HG03097 (cell line): Measurements from ENCODE around the gene PCDHGB3.
"Not testable (repeated sequence)": the region's sequence is repeated elsewhere in the genome, so short reads cannot be mapped to it uniquely, and the experiment has no call there.

Experiments used
- ATAC-seq: cut with Tn5 transposase; IDR thresholded peaks from one replicate; pipeline ENCODE4 v1.9.1; 2021; ENCODE audit not compliant: unreplicated experiment, low FRiP score

Gene PCDHGB3

DNA sequence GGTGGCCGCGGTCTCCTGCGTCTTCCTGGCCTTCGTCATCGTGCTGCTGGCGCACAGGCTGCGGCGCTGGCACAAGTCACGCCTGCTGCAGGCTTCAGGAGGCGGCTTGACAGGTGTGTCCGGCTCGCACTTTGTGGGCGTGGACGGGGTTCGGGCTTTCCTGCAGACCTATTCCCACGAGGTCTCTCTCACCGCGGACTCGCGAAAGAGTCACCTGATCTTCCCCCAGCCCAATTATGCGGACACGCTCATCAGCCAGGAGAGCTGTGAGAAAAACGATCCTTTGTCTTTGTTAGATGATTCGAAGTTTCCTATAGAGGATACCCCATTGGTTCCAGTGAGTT is 45.2 kb downstream of the PCDHGB3 start:
- ATAC-seq = not testable (repeated sequence)

DNA sequence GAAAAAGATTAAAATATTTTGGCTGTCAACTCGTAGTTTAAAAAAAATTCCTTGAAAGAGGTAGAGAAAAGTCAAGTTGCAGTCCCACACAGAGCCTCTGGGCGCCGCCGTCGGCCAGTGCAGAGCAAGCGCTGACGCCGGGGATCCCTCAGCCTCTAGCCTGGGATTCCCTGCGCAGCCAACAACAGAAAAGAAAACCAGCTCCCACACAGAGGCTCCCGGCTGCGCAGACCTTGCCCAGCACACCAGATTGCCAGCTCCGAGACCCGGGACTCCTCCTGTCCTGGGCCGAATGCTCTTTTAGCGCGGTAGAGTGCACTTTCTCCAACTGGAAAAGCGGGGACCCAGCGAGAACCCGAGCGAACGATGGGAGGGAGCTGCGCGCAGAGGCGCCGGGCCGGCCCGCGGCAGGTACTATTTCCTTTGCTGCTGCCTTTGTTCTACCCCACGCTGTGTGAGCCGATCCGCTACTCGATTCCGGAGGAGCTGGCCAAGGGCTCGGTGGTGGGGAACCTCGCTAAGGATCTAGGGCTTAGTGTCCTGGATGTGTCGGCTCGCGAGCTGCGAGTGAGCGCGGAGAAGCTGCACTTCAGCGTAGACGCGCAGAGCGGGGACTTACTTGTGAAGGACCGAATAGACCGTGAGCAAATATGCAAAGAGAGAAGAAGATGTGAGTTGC is 47.6 kb downstream of the PCDHGB3 start, which contains the start of gene PCDHGB7:
TSS of gene PCDHGB7 (plus strand) at position 184 of the 679 bp plus-strand sequence. CDS start at position 367, 183 bp downstream.
- ATAC-seq = peak; percentile 70

DNA sequence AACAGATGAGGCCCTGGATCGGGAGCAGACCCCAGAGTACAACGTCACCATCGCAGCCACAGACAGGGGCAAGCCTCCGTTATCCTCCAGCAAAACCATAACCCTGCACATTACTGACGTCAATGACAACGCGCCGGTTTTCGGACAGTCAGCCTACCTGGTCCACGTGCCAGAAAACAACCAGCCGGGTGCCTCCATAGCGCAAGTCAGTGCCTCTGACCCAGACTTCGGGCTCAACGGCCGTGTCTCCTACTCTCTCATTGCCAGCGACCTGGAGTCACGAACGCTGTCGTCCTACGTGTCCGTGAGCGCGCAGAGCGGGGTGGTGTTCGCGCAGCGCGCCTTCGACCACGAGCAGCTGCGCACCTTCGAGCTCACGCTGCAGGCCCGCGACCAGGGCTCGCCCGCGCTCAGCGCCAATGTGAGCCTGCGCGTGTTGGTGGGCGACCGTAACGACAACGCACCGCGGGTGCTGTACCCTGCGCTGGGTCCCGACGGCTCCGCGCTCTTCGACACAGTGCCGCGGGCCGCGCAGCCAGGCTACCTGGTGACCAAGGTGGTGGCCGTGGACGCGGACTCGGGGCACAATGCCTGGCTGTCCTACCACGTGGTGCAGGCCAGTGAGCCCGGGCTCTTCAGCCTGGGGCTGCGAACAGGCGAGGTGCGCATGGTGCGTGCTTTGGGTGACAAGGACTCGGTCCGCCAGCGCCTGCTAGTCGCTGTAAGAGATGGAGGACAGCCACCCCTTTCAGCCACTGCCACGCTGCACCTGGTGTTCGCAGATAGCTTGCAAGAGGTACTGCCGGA is 49.2 kb downstream of the PCDHGB3 start:
- no peak for ATAC-seq

DNA sequence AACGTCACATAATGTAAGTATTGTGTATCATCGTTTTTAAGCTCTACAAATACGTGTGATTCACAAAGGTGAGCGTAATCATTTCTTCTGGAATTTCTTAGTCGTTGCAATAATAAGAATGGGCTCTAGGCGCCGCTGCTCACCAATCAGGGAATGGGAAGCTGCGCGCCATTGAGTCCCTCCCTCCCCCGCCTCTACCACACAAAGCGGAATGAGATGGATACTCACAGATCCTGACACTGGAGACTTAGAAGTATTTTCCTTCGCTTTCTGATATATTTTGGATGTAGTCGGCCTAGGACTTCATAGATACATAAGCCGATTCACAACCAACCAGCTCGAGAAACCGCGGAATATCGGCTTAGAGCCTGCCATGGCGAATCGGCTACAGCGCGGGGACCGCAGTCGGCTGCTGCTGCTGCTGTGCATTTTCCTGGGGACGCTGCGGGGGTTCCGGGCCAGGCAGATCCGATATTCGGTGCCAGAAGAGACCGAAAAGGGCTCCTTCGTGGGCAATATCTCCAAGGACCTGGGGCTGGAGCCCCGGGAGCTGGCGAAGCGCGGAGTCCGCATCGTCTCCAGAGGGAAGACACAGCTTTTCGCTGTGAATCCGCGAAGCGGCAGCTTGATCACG is 50.9 kb downstream of the PCDHGB3 start, which contains the start of gene PCDHGA11:
TSS of gene PCDHGA11 (plus strand) at position 197 of the 634 bp plus-strand sequence. CDS start at position 374, 177 bp downstream.
- no peak for ATAC-seq

DNA sequence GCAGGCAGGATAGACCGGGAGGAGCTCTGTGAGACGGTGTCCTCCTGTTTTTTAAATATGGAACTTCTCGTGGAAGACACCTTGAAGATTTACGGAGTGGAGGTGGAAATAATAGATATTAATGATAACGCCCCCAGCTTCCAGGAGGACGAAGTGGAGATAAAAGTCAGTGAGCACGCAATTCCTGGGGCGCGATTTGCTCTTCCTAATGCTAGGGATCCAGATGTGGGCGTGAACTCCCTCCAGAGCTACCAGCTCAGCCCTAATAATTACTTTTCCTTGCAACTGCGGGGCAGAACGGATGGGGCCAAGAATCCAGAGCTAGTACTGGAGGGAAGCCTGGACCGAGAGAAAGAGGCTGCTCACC is 51.4 kb downstream of the PCDHGB3 start:
- ATAC-seq = no peak
